Gastrocnemius medialis (tissue), 4 donors: ENCODE data around the gene VIPAS39. TPM values are rescaled to one million over a fixed set of nuclear protein-coding genes. Genes with fewer than 3 reads are reported as not detected.
A peak's percentile ranks its signal among the peaks of the same experiment; 100 is the strongest.

Experiments used
- ATAC-seq, 2 donors: fragments of 150-250 bp; one replicate each; pipeline ENCODE4 v1.9.1; 2016
- DNase-seq, 2 donors: peaks; one replicate each; pipeline ENCODE4 v3.0.0-alpha.2; 2019
- H3K27ac ChIP-seq, 4 donors: fragments of 200-600 bp; sonication (generic); 1 replicate in 1 of 4; 2 replicates in 3 of 4; pipeline ENCODE4 v1.5.1; 2016 to 2018; ENCODE audit warnings: mild to moderate bottlenecking in 2 of 4, moderate library complexity in 1 of 4
- H3K27me3 ChIP-seq, 3 donors: fragments of 200-600 bp; sonication (generic) in 2 of 3; 1 replicate in 1 of 3; 2 replicates in 2 of 3; pipeline versions ENCODE4 v1.5.1 to v1.6.0; 2016 to 2019; ENCODE audit warnings: mild to moderate bottlenecking in 1 of 3, moderate library complexity in 1 of 3
- H3K36me3 ChIP-seq, 2 donors: fragments of 200-600 bp; sonication (generic) in 1 of 2; one replicate each; pipeline ENCODE4 v1.5.1; 2017 to 2018
- H3K4me1 ChIP-seq, 2 donors: fragments of 200-600 bp; sonication (generic) in 1 of 2; one replicate each; pipeline ENCODE4 v1.5.1; 2016 to 2017; ENCODE audit warnings: mild to moderate bottlenecking in 2 of 2
- H3K4me3 ChIP-seq, 4 donors: fragments of 200-600 bp; sonication (generic) in 3 of 4; 1 replicate in 1 of 4; 2 replicates in 3 of 4; pipeline ENCODE4 v1.5.1; 2016 to 2019; ENCODE audit warnings: mild to moderate bottlenecking in 2 of 4
- H3K9me3 ChIP-seq, 3 donors: fragments of 200-600 bp; sonication (generic) in 2 of 3; 1 replicate in 1 of 3; 2 replicates in 2 of 3; pipeline ENCODE4 v1.5.1; 2016 to 2019
- CTCF ChIP-seq, 5 experiments: fragments of 450-650 bp in 3 of 5; fragments of 200-600 bp in 2 of 5; sonication (generic) in 2 of 5; IDR thresholded peaks in 4 of 5; conservative IDR thresholded peaks in 1 of 5; 1 replicate in 4 of 5; 2 replicates in 1 of 5; pipeline ENCODE4 v1.5.1; 2016 to 2019; ENCODE audit warnings: antibody characterized with exemption in 5 of 5, mild to moderate bottlenecking in 3 of 5, moderate library complexity in 3 of 5
- POLR2A ChIP-seq, 2 donors: fragments of 450-650 bp; IDR thresholded peaks; one replicate each; pipeline ENCODE4 v1.6.1; 2017; ENCODE audit warnings: antibody characterized with exemption in 2 of 2, mild to moderate bottlenecking in 2 of 2, moderate library complexity in 2 of 2
- in situ Hi-C, 4 donors: fragments of 200-750 bp; cut with MboI; loops; one replicate each; pipeline versions ENCODE4 v1.15.0 to v1.8.0; 2017; ENCODE audit warnings: low sequenced_read_pairs in 4 of 4
- intact Hi-C: fragments of 100-400 bp; cut with DNase I; formaldehyde crosslinking; loops from one replicate; pipeline ENCODE4 v1.15.1; 2023; ENCODE audit warnings: low total_unique reads
- total RNA-seq, 4 donors: library from RNA; depleted of rRNA; stranded (reverse); fragments of >200 nt; gene quantifications; one replicate each; pipeline versions ENCODE4 v1.1.0 to v1.2.3, GENCODE V29; 2016

The VIPAS39 gene
- total RNA-seq, 4 donors from 2014 or later: 8.8 to 19.6 (median 17.6) TPM

- DNase-seq: no peak
- peaks cover 23 to 25% of the 10 kb centered on the region in 2 donors for H3K4me1 ChIP-seq
- no peaks in the 10 kb centered on the region for H3K9me3 ChIP-seq
- no peaks in the 10 kb centered on the region for H3K27me3 ChIP-seq
- H3K27ac ChIP-seq: peak overlapping the region; percentile 89 to 97 (median 95)
- H3K4me3 ChIP-seq: peak overlapping the region; percentile 90 to 96 (median 94)
- intact Hi-C loops: loop anchor here (1.0 to 5.0 kb wide), 4 partner anchors 136 to 640 kb away; partner anchors contain the start of genes ADCK1 and GSTZ1
- peak; percentile 7 to 24 for ATAC-seq
- in situ Hi-C loops: loop anchor here (10.0 to 25.0 kb wide), 3 partner anchors 248 to 345 kb away; partner anchors contain the start of genes ALKBH1 (in 4 of the 4) and SLIRP (in 4 of the 4)
- TF ChIP-seq POLR2A (IDR thresholded peaks at IDR 0.05): peak in 1 of 2 donors; percentile 58
- no peak for TF ChIP-seq CTCF (IDR thresholded peaks at IDR 0.05 in 4 of 5, conservative IDR thresholded peaks at IDR 0.05 in 1 of 5)
- H3K36me3 ChIP-seq: peaks cover 0 to 37% of the 10 kb centered on the region in 2 donors
Observed at GRCh38 chr14:77457115-77457521, 283 bp downstream of the VIPAS39 start.

DNA sequence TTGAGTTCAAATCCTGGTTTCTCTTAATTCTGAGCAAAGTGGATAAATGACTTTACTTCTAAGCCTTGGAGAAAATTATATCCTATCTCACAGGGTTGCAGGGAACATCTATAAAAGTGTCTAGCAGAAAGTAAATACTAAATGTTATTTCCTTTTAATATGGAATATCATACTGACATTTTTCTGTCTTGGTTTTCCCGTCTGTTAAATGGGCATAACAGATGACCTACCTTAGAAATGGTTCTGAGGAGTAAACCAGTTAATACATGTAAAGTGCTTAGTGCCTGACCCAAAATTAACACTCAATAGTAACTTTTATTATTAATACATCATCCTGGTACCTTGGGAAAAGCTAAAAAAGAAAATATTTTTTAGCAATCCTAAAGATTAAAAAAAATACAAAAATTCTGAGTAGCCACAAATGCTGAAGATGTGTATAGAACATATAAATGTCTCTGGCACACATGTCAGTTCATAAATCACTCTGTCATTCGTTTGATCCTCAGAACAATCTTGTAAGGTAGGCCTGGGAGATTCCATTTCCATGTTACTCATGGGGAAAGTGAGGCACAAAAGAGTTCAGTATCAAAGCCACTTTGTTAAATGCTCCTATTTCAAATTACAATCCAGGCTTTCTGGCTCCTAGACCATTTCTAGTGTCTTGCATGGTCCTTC, 1.3 kb downstream of the VIPAS39 start:
- Histone ChIP-seq H3K27ac (peak overlapping the region in 2 of 4 donors; percentile 89 to 96), H3K27me3 (no peaks in the 10 kb centered on the region), H3K4me1 (peaks cover 23 to 25% of the 10 kb centered on the region in 2 donors), H3K4me3 (peak overlapping the region in 3 of 4 donors; percentile 93 to 96 (median 95)), H3K36me3 (peaks cover 0 to 34% of the 10 kb centered on the region in 2 donors), H3K9me3 (no peaks in the 10 kb centered on the region)
- DNase-seq (no peak), ATAC-seq (no peak)
- in situ Hi-C loops: loop anchor here (10.0 to 25.0 kb wide), 3 partner anchors 249 to 344 kb away; partner anchors contain the start of genes ALKBH1 (in 4 of the 4) and SLIRP (in 4 of the 4)
- no peak for TF ChIP-seq POLR2A (IDR thresholded peaks at IDR 0.05)
- no peak for TF ChIP-seq CTCF (IDR thresholded peaks at IDR 0.05 in 4 of 5, conservative IDR thresholded peaks at IDR 0.05 in 1 of 5)
- intact Hi-C loops: loop anchor here (5.0 kb wide), 2 partner anchors 154 to 639 kb away; no protein-coding TSS in a partner anchor

GRCh38 chr14:77442196-77442595, 15.2 kb downstream of the VIPAS39 start:
- H3K36me3 ChIP-seq: peaks cover 0 to 80% of the 10 kb centered on the region in 2 donors
- H3K9me3 ChIP-seq: no peaks in the 10 kb centered on the region
- in situ Hi-C loops: no loop called here
- no peak overlapping the region for H3K4me3 ChIP-seq
- DNase-seq (no peak), ATAC-seq (no peak)
- no peak for TF ChIP-seq POLR2A (IDR thresholded peaks at IDR 0.05)
- TF ChIP-seq CTCF (IDR thresholded peaks at IDR 0.05 in 4 of 5, conservative IDR thresholded peaks at IDR 0.05 in 1 of 5): no peak
- H3K4me1 ChIP-seq: no peaks in the 10 kb centered on the region
- intact Hi-C loops: no loop called here
- H3K27me3 ChIP-seq: no peaks in the 10 kb centered on the region
- no peak overlapping the region for H3K27ac ChIP-seq

DNA sequence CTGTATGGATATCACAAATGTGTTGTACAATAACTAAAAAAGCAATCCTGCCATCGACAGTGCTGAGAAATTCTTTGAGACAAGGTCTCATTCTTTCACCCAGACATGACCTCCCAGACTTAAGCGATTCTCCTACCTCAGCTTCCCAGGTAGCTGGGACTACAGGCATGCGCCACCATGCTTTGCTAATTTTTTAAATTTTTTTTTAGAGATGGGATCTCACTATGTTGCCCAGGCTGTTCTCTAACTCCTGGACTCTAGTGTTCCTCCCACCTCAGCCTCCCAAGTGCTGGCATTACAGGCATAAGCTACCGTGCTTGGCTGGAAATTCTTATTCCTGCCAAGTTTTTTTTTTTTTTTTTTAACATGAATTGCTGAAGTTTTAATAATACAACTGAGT, 17.5 kb downstream of the VIPAS39 start:
- Histone ChIP-seq H3K27me3 (no peaks in the 10 kb centered on the region), H3K9me3 (no peaks in the 10 kb centered on the region), H3K4me1 (no peaks in the 10 kb centered on the region), H3K27ac (no peak overlapping the region), H3K4me3 (no peak overlapping the region), H3K36me3 (peaks cover 0 to 84% of the 10 kb centered on the region in 2 donors)
- DNase-seq (no peak), ATAC-seq (no peak)
- TF ChIP-seq CTCF (IDR thresholded peaks at IDR 0.05 in 4 of 5, conservative IDR thresholded peaks at IDR 0.05 in 1 of 5): no peak
- no peak for TF ChIP-seq POLR2A (IDR thresholded peaks at IDR 0.05)
- in situ Hi-C loops (no loop called here), intact Hi-C loops (no loop called here)
